HepG2 (cell line): ENCODE data around the gene VAMP3. TPM values are rescaled to one million over a fixed set of nuclear protein-coding genes. Genes with fewer than 3 reads are reported as not detected.

Source experiments
- ATAC-seq: fragments of 200-7000 bp; cut with Tn5 transposase; 3 replicates; pipeline ENCODE4 v1.9.1; 2020; ENCODE audit warnings: mild to moderate bottlenecking, moderate library complexity
- BruUV-seq: library from RNA; stranded (reverse); fragments of 400-500 nt; replicated peaks from 2 replicates; lab custom pipeline; 2021; lab: Mats Ljungman, UMichigan
- CTCF ChIA-PET: fragments of 300-600 bp; formaldehyde crosslinking; extraction: SDS; loops from one replicate; lab custom pipeline; 2021; ENCODE audit warnings: low total read pairs, inconsistent platforms, low intra/inter-chr PET ratio; lab: Yijun Ruan, JAX
- POLR2A ChIA-PET: fragments of 350-600 bp; sonication (Branson Sonifier 250); formaldehyde crosslinking; loops from one replicate; lab custom pipeline; 2020; ENCODE audit warnings: antibody characterized with exemption, inconsistent platforms; lab: Yijun Ruan, JAX
- DNase-seq: peaks from one replicate; pipeline ENCODE4 v3.0.0-alpha.2; 2015; ENCODE audit warnings: low spot score
- FAIRE-seq: peaks from 3 replicates; lab custom pipeline; 2011; peaks lifted over from hg19 to GRCh38; lab: Jason Lieb, UNC
- H2AFZ ChIP-seq: one replicate; pipeline ENCODE4 v1.6.1; 2011; ENCODE audit warnings: low read length, inconsistent platforms
- H3K27ac ChIP-seq: fragments of 300-600 bp; 3 replicates; pipeline ENCODE4 v1.8.0; 2011; ENCODE audit warnings: mixed run types, mild to moderate bottlenecking, mixed read lengths, low read length, inconsistent platforms; ENCODE audit not compliant: insufficient read depth; ENCODE audit errors: extremely low read length
- H3K27me3 ChIP-seq, 2 experiments: fragments of 200-600 bp in 1 of 2; 2 replicates in 1 of 2; 3 replicates in 1 of 2; pipeline versions ENCODE4 v1.6.0 to v1.8.0; 2011; ENCODE audit warnings: low read length in 2 of 2, mild to moderate bottlenecking in 2 of 2, moderate library complexity in 2 of 2, inconsistent platforms in 1 of 2; ENCODE audit not compliant: insufficient read depth in 2 of 2, control insufficient read depth in 1 of 2
- H3K36me3 ChIP-seq, 2 experiments: fragments of 200-600 bp in 1 of 2; replicated peaks in 1 of 2; 2 replicates in 1 of 2; 3 replicates in 1 of 2; pipeline versions ENCODE4 v1.5.1 to v1.8.0; 2011; ENCODE audit warnings: low read length in 2 of 2, inconsistent platforms in 1 of 2; ENCODE audit not compliant: insufficient read depth in 2 of 2, control insufficient read depth in 1 of 2
- H3K4me1 ChIP-seq: 2 replicates; pipeline ENCODE4 v1.5.1; 2012; ENCODE audit warnings: low read length, inconsistent platforms; ENCODE audit not compliant: insufficient read depth
- H3K4me2 ChIP-seq: 2 replicates; pipeline ENCODE4 v1.6.0; 2011; ENCODE audit warnings: low read depth, low read length, inconsistent platforms
- H3K4me3 ChIP-seq, 3 experiments: fragments of 200-600 bp in 1 of 3; sonication (generic), shearing (Covaris generic) in 1 of 3; replicated peaks in 1 of 3; 2 replicates each; pipeline ENCODE4 v1.5.1; 2011 to 2016; ENCODE audit warnings: low read length in 3 of 3, inconsistent platforms in 2 of 3, low read depth in 2 of 3, mild to moderate bottlenecking in 2 of 3, control low read depth in 1 of 3, mixed read lengths in 1 of 3; ENCODE audit not compliant: insufficient read depth in 1 of 3
- H3K79me2 ChIP-seq: one replicate; pipeline ENCODE4 v1.6.1; 2011; ENCODE audit warnings: low read length, inconsistent platforms; ENCODE audit not compliant: insufficient read depth
- H3K9ac ChIP-seq: 2 replicates; pipeline ENCODE4 v1.6.0; 2011; ENCODE audit warnings: mild to moderate bottlenecking, low read depth, low read length, inconsistent platforms; ENCODE audit not compliant: insufficient read depth
- H3K9me3 ChIP-seq: 2 replicates; pipeline ENCODE4 v1.5.1; 2012; ENCODE audit warnings: mild to moderate bottlenecking, low read length
- H4K20me1 ChIP-seq: 2 replicates; pipeline ENCODE4 v1.6.0; 2011; ENCODE audit warnings: inconsistent platforms, mild to moderate bottlenecking, low read length, moderate library complexity; ENCODE audit not compliant: insufficient read depth
- AFF4 ChIP-seq: sonication (generic); formaldehyde crosslinking; IDR thresholded peaks from 2 replicates; pipeline ENCODE4 v1.4.0; 2020; ENCODE audit warnings: missing genetic modification reagents
- CBFB ChIP-seq: sonication (generic); formaldehyde crosslinking; IDR thresholded peaks from 2 replicates; pipeline ENCODE4 v1.4.0; 2020; ENCODE audit warnings: missing genetic modification reagents
- CREB3 ChIP-seq: sonication (generic); formaldehyde crosslinking; IDR thresholded peaks from 2 replicates; pipeline ENCODE4 v1.5.0; 2020; ENCODE audit warnings: missing genetic modification reagents
- E2F2 ChIP-seq: sonication (generic); formaldehyde crosslinking; IDR thresholded peaks from 2 replicates; pipeline ENCODE4 v1.4.0; 2020; ENCODE audit warnings: missing genetic modification reagents, borderline replicate concordance
- ETS1 ChIP-seq: sonication (generic); formaldehyde crosslinking; IDR thresholded peaks from 2 replicates; pipeline ENCODE4 v1.4.0; 2020; ENCODE audit warnings: missing genetic modification reagents
- MIER2 ChIP-seq: IDR thresholded peaks from 2 replicates; pipeline ENCODE4 v1.6.1; 2016; ENCODE audit warnings: missing biosample characterization, missing genetic modification reagents
- MTF1 ChIP-seq: sonication (generic); formaldehyde crosslinking; IDR thresholded peaks from 2 replicates; pipeline ENCODE4 v1.5.0; 2020; ENCODE audit warnings: missing genetic modification reagents
- NCOA5 ChIP-seq: sonication (generic); formaldehyde crosslinking; IDR thresholded peaks from 2 replicates; pipeline ENCODE4 v1.4.0; 2020; ENCODE audit warnings: missing genetic modification reagents
- NR1H2 ChIP-seq: sonication (generic); formaldehyde crosslinking; IDR thresholded peaks from 2 replicates; pipeline ENCODE4 v1.8.1; 2022; ENCODE audit warnings: low read depth, missing genetic modification reagents, borderline replicate concordance
- RCOR2 ChIP-seq: IDR thresholded peaks from 2 replicates; pipeline ENCODE4 v1.6.1; 2016; ENCODE audit warnings: missing biosample characterization, missing genetic modification reagents
- TGIF2 ChIP-seq: IDR thresholded peaks from 2 replicates; pipeline ENCODE4 v1.6.1; 2016; ENCODE audit warnings: control low read depth, missing compliant biosample characterization
- ZKSCAN1 ChIP-seq: fragments of 150-350 bp; IDR thresholded peaks from 2 replicates; pipeline ENCODE4 v1.6.1; 2014; ENCODE audit warnings: low read length
- ZNF276 ChIP-seq: sonication (generic); formaldehyde crosslinking; IDR thresholded peaks from 2 replicates; pipeline ENCODE4 v1.4.0; 2020; ENCODE audit warnings: mild to moderate bottlenecking, low read depth, missing genetic modification reagents
- ZNF3 ChIP-seq: IDR thresholded peaks from 2 replicates; pipeline ENCODE4 v1.7.0; 2017; ENCODE audit warnings: inconsistent platforms
- ZNF607 ChIP-seq: sonication (generic); formaldehyde crosslinking; IDR thresholded peaks from 2 replicates; pipeline ENCODE4 v1.5.1; 2020; ENCODE audit warnings: missing genetic modification reagents, mild to moderate bottlenecking, borderline replicate concordance
- ZNF775 ChIP-seq: sonication (generic); formaldehyde crosslinking; IDR thresholded peaks from 2 replicates; pipeline ENCODE4 v1.4.0; 2020; ENCODE audit warnings: missing genetic modification reagents, mild to moderate bottlenecking, moderate library complexity, borderline replicate concordance
- WGBS: methylation state at CpG from one replicate; pipeline ENCODE4 v1.1.6; 2017; ENCODE audit warnings: low lambda C conversion rate; 5-methylcytosine and 5-hydroxymethylcytosine counted together
- in situ Hi-C: cut with HindIII; loops from 2 replicates; pipeline ENCODE4 v1.10.0; 2017; ENCODE audit warnings: low pct_unique_long_range_greater_than_20kb; ENCODE audit not compliant: extremely low pct_ligation_motif_present
- intact Hi-C: fragments of 100-400 bp; cut with micrococcal nuclease; formaldehyde crosslinking; loops from one replicate; pipeline ENCODE4 v1.10.0; 2022; ENCODE audit not compliant: unreplicated experiment
- polyA plus RNA-seq, 8 experiments: library from polyadenylated mRNA; depleted of rRNA in 3 of 8; stranded (reverse) in 7 of 8; unstranded in 1 of 8; fragments of >200 nt; fragmentation: Illumina TruSeq in 4 of 8; extraction: Trizol in 4 of 8; gene quantifications; 2 replicates each; pipeline versions ENCODE4 v1.2.1 to v1.2.3, GENCODE V29; 2011 to 2016; ENCODE audit warnings: low read depth in 4 of 8, missing spikeins in 1 of 8, mixed read lengths in 1 of 8; ENCODE audit not compliant: insufficient read depth in 1 of 8
- total RNA-seq, 5 experiments: library from RNA; depleted of rRNA; stranded (reverse); fragments of >200 nt; fragmentation: Illumina TruSeq; extraction: Trizol; gene quantifications; 2 replicates each; pipeline ENCODE4 v1.2.3, GENCODE V29; 2016; ENCODE audit warnings: low read depth in 1 of 5

VAMP3 gene
- total and polyA plus RNA-seq, 2 of the 13 experiments (the other 11 are each of a cell fraction or from before 2014, with no cell fraction given) = 75.3 to 88.7 TPM

- Histone ChIP-seq H3K27me3 (no peaks in the 10 kb centered on the region), H2AFZ (no peak overlapping the region), H4K20me1 (no peaks in the 10 kb centered on the region), H3K4me1 (no peaks in the 10 kb centered on the region), H3K9me3 (no peaks in the 10 kb centered on the region), H3K4me2 (no peak overlapping the region), H3K4me3 (no peak overlapping the region), H3K27ac (no peak overlapping the region), H3K79me2 (no peaks in the 10 kb centered on the region), H3K9ac (no peak overlapping the region), H3K36me3 (peaks cover 11 to 37% of the 10 kb centered on the region in 2 experiments; a peak in 4 of 5 replicates)
- no peak for DNase-seq
- in situ Hi-C loops (no loop called here), intact Hi-C loops (no loop called here)
- no TSS peak for BruUV-seq
- CTCF ChIA-PET = no interaction called here
- FAIRE-seq = no peak
- POLR2A ChIA-PET = no interaction called here
- no peak for ATAC-seq
- WGBS = 98% methylated on average over 2 of the region's 2 CpGs
- TF ChIP-seq E2F2 (CRISPR knock-in tag) (no peak), RCOR2 (CRISPR knock-in tag) (no peak), CBFB (CRISPR knock-in tag) (no peak), ZNF775 (no peak), ZNF3 (CRISPR knock-in tag) (no peak), AFF4 (CRISPR knock-in tag) (no peak), TGIF2 (CRISPR knock-in tag) (no peak), NCOA5 (CRISPR knock-in tag) (no peak), CREB3 (CRISPR knock-in tag) (no peak), NR1H2 (CRISPR knock-in tag) (no peak), MTF1 (no peak), MIER2 (CRISPR knock-in tag) (no peak), ZNF276 (CRISPR knock-in tag) (no peak), ETS1 (CRISPR knock-in tag) (no peak), ZKSCAN1 (no peak), ZNF607 (CRISPR knock-in tag) (no peak)
Measured at GRCh38 chr1:7733276-7733675, 37.8 kb upstream of the VAMP3 start.
